Right lobe of liver (tissue), 6 donors: ENCODE measurements around the gene TRAPPC4. TPM values are rescaled to one million over a fixed set of nuclear protein-coding genes. Genes with fewer than 3 reads are reported as not detected.

Experiments used
- ATAC-seq, 4 donors: fragments of 200-7000 bp; cut with Tn5 transposase; one replicate each; pipeline ENCODE4 v1.9.1; 2020; ENCODE audit warnings: mild to moderate bottlenecking in 4 of 4, moderate library complexity in 4 of 4
- DNase-seq, 3 donors: peaks; one replicate each; pipeline ENCODE4 v3.0.0-alpha.2; 2020
- H3K27ac ChIP-seq, 3 donors: fragments of 200-600 bp; one replicate each; pipeline ENCODE4 v1.8.0; 2022
- H3K27me3 ChIP-seq, 2 donors: fragments of 200-600 bp; one replicate each; pipeline ENCODE4 v1.8.0; 2022
- H3K36me3 ChIP-seq, 4 donors: fragments of 200-600 bp; sonication (generic) in 1 of 4; one replicate each; pipeline versions ENCODE4 v1.5.1 to v1.8.0; 2017 to 2022; ENCODE audit warnings: control low read depth in 1 of 4
- H3K4me1 ChIP-seq, 4 donors: fragments of 200-600 bp; sonication (generic) in 1 of 4; one replicate each; pipeline versions ENCODE4 v1.5.1 to v1.8.0; 2017 to 2022; ENCODE audit warnings: control low read depth in 1 of 4
- H3K4me3 ChIP-seq, 3 donors: fragments of 200-600 bp; one replicate each; pipeline ENCODE4 v1.8.0; 2022
- H3K9me3 ChIP-seq, 4 donors: fragments of 200-600 bp; sonication (generic) in 1 of 4; one replicate each; pipeline versions ENCODE4 v1.5.1 to v1.8.0; 2017 to 2022; ENCODE audit warnings: control low read depth in 1 of 4
- POLR2A ChIP-seq: fragments of 450-650 bp; IDR thresholded peaks from one replicate; pipeline ENCODE4 v1.6.1; 2017; ENCODE audit warnings: antibody characterized with exemption, mild to moderate bottlenecking
- WGBS: methylation state at CpG from one replicate; pipeline ENCODE4 v1.1.6; 2018; ENCODE audit warnings: low coverage, low lambda C conversion rate; ENCODE audit not compliant: insufficient coverage; ENCODE audit errors: missing lambda C conversion rate; 5-methylcytosine and 5-hydroxymethylcytosine counted together
- intact Hi-C, 2 donors: fragments of 100-400 bp; cut with DNase I; formaldehyde crosslinking; loops; one replicate each; pipeline versions ENCODE4 v1.11.2 to v1.14.1; 2022
- microRNA-seq, 2 donors: library from miRNA; unstranded; fragments of <30 nt; microRNA quantifications; one replicate each; pipeline ENCODE4, GENCODE V29; 2019 to 2020
- small RNA-seq, 2 experiments: library from RNA; depleted of rRNA; stranded (forward); fragments of <200 nt; gene quantifications; one replicate each; pipeline ENCODE3, GENCODE V24; 2016
- total RNA-seq, 6 experiments: library from RNA; depleted of rRNA in 2 of 6; stranded (reverse); fragments of >200 nt in 2 of 6; fragmentation: NEBNext Ultra II Directional in 3 of 6; extraction: Animal tissue kit (Norgen Biotek cat#: 25700) in 3 of 6; gene quantifications; one replicate each; pipeline versions ENCODE4 v1.1.0 to v1.2.4, GENCODE V29; 2016 to 2023
- TF ChIP-seq, protein P1 (sequence below), 4 donors: fragments of 200-600 bp in 3 of 4; fragments of 450-650 bp in 1 of 4; IDR thresholded peaks; one replicate each; pipeline versions ENCODE4 v1.5.1 to v1.8.0; 2016 to 2022; ENCODE audit warnings: antibody characterized with exemption in 4 of 4, mild to moderate bottlenecking in 2 of 4
- donor health status: DM: no; HTN: yes; CAD: no.
- donor health status: DM: no; HTN: no; CAD: no.
- donor health status: DM: no; HTN: no; CAD: no.
- donor health status: DM: no; HTN: yes; CAD: no.
- donor health status: DM: no; HTN: yes; CAD: no.

TRAPPC4 gene
- total RNA-seq, 6 experiments from 2014 or later: 17.2 to 46.3 (median 33.4) TPM

DNA sequence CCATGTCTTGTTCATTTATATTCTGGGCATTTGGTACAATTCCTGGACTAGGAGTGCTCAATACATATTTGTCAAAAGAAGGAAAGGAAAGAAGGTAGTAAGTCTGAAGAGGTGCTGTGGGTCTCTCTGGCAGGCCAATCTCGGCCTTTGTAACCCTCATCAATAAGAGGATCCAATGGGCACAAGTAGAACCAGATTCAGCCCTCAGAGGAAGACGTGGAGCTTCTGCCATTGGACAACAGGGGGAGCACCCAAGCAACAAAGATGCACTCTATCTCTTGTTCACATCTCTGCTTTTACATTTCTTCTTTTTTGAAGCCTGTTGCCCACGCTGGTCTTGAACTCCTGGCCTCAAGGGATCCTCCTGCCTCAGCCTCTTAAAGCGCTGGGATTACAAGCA, 46.8 kb downstream of the TRAPPC4 start:
- WGBS: 66% methylated on average over 4 of the region's 4 CpGs
- no peak overlapping the region for H3K4me3 ChIP-seq

DNA sequence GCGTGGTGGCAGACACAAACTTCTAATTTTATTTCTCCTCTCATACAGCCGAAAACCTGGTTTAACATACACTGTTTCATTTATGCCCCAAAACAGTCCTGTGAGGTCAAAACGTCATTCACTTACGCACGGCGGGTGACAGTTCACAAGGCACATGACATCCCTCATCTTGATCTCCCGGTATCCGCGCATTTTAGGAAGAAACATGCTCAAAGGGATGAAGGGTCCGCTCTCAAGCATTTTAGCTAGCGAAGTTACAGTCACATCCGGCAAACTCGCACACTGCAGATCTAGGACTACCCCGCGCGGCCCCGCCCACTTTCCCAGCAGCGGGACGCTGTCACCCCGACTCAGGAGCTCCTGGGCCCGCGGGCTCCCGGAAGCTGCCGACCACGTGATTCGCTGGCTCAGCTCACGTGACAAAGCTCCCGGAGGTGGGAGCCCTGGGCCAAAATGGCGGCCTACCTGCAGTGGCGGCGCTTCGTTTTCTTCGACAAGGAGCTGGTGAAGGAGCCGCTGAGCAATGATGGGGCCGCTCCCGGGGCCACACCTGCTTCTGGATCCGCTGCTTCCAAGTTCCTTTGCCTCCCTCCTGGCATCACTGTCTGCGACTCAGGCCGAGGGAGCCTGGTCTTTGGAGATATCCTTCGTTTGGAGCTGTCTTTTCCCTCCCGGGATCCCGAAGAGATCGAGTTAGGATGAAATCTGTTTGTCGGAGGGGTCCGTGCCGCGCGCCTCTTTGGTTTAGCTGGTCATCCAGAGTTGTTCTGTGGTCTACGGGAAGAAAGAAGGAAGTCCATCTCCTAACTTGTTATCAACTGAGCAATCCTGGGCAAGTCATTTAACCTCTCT, 49.0 kb downstream of the TRAPPC4 start, which contains the start of gene VPS11:
VPS11 (plus strand) TSS at position 448 of the 852 bp plus-strand sequence; CDS start at position 454, 6 bp downstream.
- 0% methylated on average over 12 of the region's 49 CpGs for WGBS
- ATAC-seq: peak; percentile 97 to 99 (median 98)
- no peaks in the 10 kb centered on the region for H3K27me3 ChIP-seq
- no peaks in the 10 kb centered on the region for H3K9me3 ChIP-seq
- peaks cover 0 to 27% (median 9%) of the 10 kb centered on the region in 4 donors for H3K36me3 ChIP-seq
- intact Hi-C loops: no loop called here
- TF ChIP-seq, protein P1, sequence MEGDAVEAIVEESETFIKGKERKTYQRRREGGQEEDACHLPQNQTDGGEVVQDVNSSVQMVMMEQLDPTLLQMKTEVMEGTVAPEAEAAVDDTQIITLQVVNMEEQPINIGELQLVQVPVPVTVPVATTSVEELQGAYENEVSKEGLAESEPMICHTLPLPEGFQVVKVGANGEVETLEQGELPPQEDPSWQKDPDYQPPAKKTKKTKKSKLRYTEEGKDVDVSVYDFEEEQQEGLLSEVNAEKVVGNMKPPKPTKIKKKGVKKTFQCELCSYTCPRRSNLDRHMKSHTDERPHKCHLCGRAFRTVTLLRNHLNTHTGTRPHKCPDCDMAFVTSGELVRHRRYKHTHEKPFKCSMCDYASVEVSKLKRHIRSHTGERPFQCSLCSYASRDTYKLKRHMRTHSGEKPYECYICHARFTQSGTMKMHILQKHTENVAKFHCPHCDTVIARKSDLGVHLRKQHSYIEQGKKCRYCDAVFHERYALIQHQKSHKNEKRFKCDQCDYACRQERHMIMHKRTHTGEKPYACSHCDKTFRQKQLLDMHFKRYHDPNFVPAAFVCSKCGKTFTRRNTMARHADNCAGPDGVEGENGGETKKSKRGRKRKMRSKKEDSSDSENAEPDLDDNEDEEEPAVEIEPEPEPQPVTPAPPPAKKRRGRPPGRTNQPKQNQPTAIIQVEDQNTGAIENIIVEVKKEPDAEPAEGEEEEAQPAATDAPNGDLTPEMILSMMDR (IDR thresholded peaks at IDR 0.05): no peak
- TF ChIP-seq POLR2A: peak; percentile 79
- H3K4me1 ChIP-seq: peaks cover 0 to 18% (median 0%) of the 10 kb centered on the region in 4 donors
- peak; percentile 99 for DNase-seq
- H3K27ac ChIP-seq: peak within 1 kb of the TSS; percentile 57 to 81 (median 63)
- H3K4me3 ChIP-seq: peak within 1 kb of the TSS; percentile 71 to 94 (median 81)

More for the DNA sequence above, 46.8 kb downstream of the TRAPPC4 start:
- no peak for DNase-seq
- TF ChIP-seq POLR2A: no peak
- TF ChIP-seq, protein P1 (IDR thresholded peaks at IDR 0.05): peak in 3 of 4 donors; percentile 27 to 40 (median 32)
- Histone ChIP-seq H3K27ac (no peak overlapping the region), H3K36me3 (peaks cover 0 to 5% (median 0%) of the 10 kb centered on the region in 4 donors), H3K4me1 (peaks cover 0 to 22% (median 0%) of the 10 kb centered on the region in 4 donors), H3K27me3 (no peaks in the 10 kb centered on the region), H3K9me3 (no peaks in the 10 kb centered on the region)
- intact Hi-C loops: no loop called here
- ATAC-seq: no peak

Small RNA genes lying within 50 kb of the gene (microRNA-seq; reads per million reads assigned to microRNA genes)
- gene MIR3656: 0 reads per million in 2 donors

Small RNA genes lying within 50 kb of the gene (small RNA-seq; reads per million reads assigned to genes)
- gene AP003392.2: 0 reads per million in 2 experiments
- 0 reads per million in 2 experiments for gene RF00017
- 0 reads per million in 2 experiments for gene RF00019

Other genes with a start within 250 kb of the TRAPPC4 start
- gene DDX6, start 227.6 kb upstream of the TRAPPC4 start, total RNA-seq: 10 to 100 TPM; 37.9 to 46.1 (median 43.3) TPM
- gene CXCR5, start 134.9 kb upstream of the TRAPPC4 start, total RNA-seq: under 1 TPM in 2 of 6 experiments, not detected in 4; 0.07 TPM
- 10 to 100 TPM; 10.2 to 22.5 (median 19.8) TPM for gene BCL9L, start 92.8 kb upstream of the TRAPPC4 start, total RNA-seq
- gene UPK2, start 62.5 kb upstream of the TRAPPC4 start, total RNA-seq: not detected
- gene FOXR1, start 47.0 kb upstream of the TRAPPC4 start, total RNA-seq: not detected
- gene CENATAC, start 20.6 kb upstream of the TRAPPC4 start, total RNA-seq: 10 to 100 TPM; 11.5 to 16.7 (median 13.0) TPM
- gene RPS25, start 423 bp upstream of the TRAPPC4 start, total RNA-seq: 100 to 1,000 TPM; 326 to 822 (median 376) TPM
- gene SLC37A4, start 12.1 kb downstream of the TRAPPC4 start, total RNA-seq: 100 to 1,000 TPM in 4 of 6 experiments, 10 to 100 TPM in 2; 78.5 to 177 (median 147) TPM
- gene HYOU1, start 38.4 kb downstream of the TRAPPC4 start, total RNA-seq: 100 to 1,000 TPM; 107 to 202 (median 171) TPM
- 10 to 100 TPM in 4 of 6 experiments, 1 to 10 TPM in 2; 8.5 to 18.3 (median 11.3) TPM for gene VPS11, start 49.1 kb downstream of the TRAPPC4 start, total RNA-seq
- gene HMBS, start 66.1 kb downstream of the TRAPPC4 start, total RNA-seq: 10 to 100 TPM; 11.3 to 35.3 (median 14.6) TPM
- 10 to 100 TPM; 29.8 to 55.5 (median 41.6) TPM for gene DPAGT1, start 83.1 kb downstream of the TRAPPC4 start, total RNA-seq
- 1 to 10 TPM; 5.4 to 9.7 (median 6.5) TPM for gene C2CD2L, start 88.6 kb downstream of the TRAPPC4 start, total RNA-seq
- 10 to 100 TPM in 4 of 6 experiments, 1 to 10 TPM in 2; 6.4 to 13.6 (median 10.7) TPM for gene HINFP, start 102.8 kb downstream of the TRAPPC4 start, total RNA-seq
- gene ABCG4, start 130.3 kb downstream of the TRAPPC4 start, total RNA-seq: under 1 TPM in 4 of 6 experiments, not detected in 2; 0.04 to 0.22 (median 0.09) TPM
- gene NLRX1, start 150.0 kb downstream of the TRAPPC4 start, total RNA-seq: 10 to 100 TPM in 4 of 6 experiments, 1 to 10 TPM in 2; 8.1 to 13.2 (median 10.9) TPM
- under 1 TPM in 1 of 6 experiments, not detected in 5; 0.32 TPM for gene NHERF4, start 166.7 kb downstream of the TRAPPC4 start, total RNA-seq
- gene CBL, start 187.6 kb downstream of the TRAPPC4 start, total RNA-seq: 1 to 10 TPM; 3.1 to 7.1 (median 4.6) TPM